SH-SY5Y (cell line): ENCODE data around the gene APOBEC3B.

ENCODE experiments used
- GATA2 ChIP-seq: IDR thresholded peaks from 2 replicates; pipeline ENCODE4 v1.6.1; 2011; ENCODE audit warnings: mild to moderate bottlenecking, low read depth, low read length
- GATA3 ChIP-seq: IDR thresholded peaks from 2 replicates; pipeline ENCODE4 v1.6.1; 2011; ENCODE audit warnings: low read depth, mild to moderate bottlenecking, low read length, moderate library complexity

DNA sequence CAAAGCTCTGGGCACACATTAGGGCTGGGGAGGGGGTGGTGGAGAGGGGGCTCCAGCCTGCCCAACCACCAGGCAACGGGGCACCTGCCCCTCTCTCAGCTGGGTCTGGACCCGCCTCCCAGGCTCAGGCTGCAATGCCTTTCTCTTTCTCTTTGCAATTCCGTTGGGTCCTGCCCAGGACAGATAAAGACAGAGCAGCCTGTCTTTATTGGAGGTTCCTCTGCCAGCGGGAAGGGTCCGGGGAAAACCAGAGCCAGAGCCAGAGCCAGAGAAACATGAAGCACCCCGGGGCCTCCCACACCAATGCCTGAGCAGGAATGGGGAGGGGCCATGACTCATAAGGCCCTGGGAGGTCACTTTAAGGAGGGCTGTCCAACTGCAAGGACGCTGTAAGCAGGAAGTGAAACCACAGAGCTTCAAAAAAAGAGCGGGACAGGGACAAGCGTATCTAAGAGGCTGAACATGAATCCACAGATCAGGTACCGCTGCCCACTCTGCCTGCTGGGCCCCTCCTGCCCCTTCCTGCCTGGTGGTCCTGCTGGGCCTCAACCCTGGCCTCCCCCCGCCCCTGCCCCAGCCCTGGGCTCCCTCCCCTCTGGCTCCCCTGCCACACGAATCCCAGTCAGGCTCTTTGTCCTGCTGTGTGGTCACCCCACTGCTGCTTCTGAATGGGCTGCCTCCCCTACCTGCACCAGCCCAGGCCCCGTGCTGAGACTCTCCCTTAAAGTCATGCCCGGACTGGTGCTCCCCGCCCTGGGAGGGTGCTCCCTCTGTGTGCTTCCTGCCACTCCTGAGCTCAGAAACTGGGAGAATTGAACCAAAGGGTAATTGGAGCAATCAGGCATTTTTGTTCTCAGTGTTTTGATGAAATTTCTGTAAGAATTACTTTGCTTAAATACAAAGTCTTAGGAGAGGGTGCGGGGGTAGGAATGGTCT is at the start of gene APOBEC3B:
- TF ChIP-seq GATA2: no peak
- TF ChIP-seq GATA3: no peak
